ENCODE results near the gene ERF. TPM values are rescaled to one million over a fixed set of nuclear protein-coding genes. Genes with fewer than 3 reads are reported as not detected.

The ERF gene
- total and polyA plus RNA-seq, 2 of the 8 experiments (the other 6 are each of a cell fraction or from before 2014, with no cell fraction given) = 43.7 to 62.7 TPM

DNA sequence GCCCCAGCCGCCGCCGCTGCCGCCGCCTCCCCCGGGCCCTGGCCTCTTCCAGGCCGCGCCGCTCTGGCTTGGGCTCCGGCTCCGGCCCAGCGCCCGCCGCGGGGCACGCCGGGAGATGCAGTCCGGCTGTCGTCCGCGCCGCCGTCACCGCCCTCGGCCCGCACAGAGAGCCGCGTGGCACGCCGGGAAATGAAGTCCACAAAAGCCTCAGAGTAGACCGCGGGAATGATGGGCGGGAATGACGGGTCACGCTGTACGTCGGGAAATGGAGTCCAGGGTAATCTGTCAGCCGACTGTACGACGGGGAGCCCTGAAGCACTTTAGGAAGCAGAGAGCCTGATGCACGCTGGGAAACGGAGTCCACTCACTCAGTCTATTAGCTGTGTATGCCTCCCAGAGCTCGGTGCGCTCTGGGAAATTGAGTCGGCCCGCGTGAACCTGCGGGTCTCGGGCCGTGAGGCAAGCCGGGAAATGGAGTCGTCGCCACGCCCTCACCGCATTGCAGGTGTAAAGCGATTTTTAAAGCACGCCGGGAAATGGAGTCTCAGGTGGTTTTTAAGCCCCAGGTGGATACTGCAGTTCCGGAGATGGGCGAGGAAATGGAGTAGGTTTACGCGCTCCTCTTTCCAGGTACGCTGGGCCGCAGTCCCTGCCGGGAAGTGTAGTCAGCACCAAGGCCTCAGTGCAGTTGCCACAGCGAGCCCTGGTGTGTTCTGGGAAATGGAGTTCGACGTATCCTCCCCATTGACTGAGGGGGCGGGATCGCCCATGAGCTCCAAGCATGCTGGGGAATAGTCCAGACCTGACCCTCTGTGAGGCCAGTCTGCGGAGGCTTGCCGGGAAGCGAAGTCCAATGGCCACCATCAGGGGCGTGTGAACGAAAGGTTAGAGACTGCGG, 12.2 kb downstream of the ERF start, which contains the start of gene GSK3A:
TSS of gene GSK3A (minus strand) at position 91 of the 898 bp plus-strand sequence. CDS start 137 bp downstream, outside the sequence.
- Histone ChIP-seq H2BK12ac (ENCODE audit: low read depth, low read length) (0 out of 2 replicates have a peak within 1 kb of the TSS, but pooled peaks have one; percentile 65), H3K56ac (replicated peaks; ENCODE audit: insufficient read length, low read depth, low read length) (peak within 1 kb of the TSS; percentile 26), H3K14ac (ENCODE audit: insufficient read length) (no peak within 1 kb of the TSS), H4K91ac (replicated peaks; ENCODE audit: insufficient read length, low read length) (peak within 1 kb of the TSS; percentile 47), H2BK20ac (ENCODE audit: low read length) (no peak within 1 kb of the TSS), H3K4ac (replicated peaks; ENCODE audit: insufficient read length, low read depth, low read length) (no peak within 1 kb of the TSS), H4K8ac (ENCODE audit: extremely low read depth, insufficient read depth, low read length) (peak within 1 kb of the TSS; percentile 36), H2AFZ (ENCODE audit: low read length) (peak within 1 kb of the TSS; percentile 15; the same call in 1 of the 2 replicates), H2BK5ac (ENCODE audit: low read depth, low read length) (peak within 1 kb of the TSS; percentile 92), H3K9ac (replicated peaks in 1 of 4; ENCODE audit: extremely low read depth in 1 of 4, low read depth in 3 of 4, low read length in 3 of 4) (peak within 1 kb of the TSS; percentile 57 to 89 (median 72); a peak in 6 of 7 replicates), H3K79me1 (ENCODE audit: low read depth, low read length) (peaks cover 5% of the 10 kb centered on the region; the same call in 1 of the 2 replicates), H3K9me3 (ENCODE audit: insufficient read depth in 2 of 2, low read depth in 1 of 2, low read length in 1 of 2) (no peaks in the 10 kb centered on the region), H2BK120ac (replicated peaks; ENCODE audit: low read depth, low read length) (no peak within 1 kb of the TSS), H4K20me1 (replicated peaks in 1 of 2; ENCODE audit: control insufficient read depth in 1 of 2, insufficient read depth in 2 of 2, low read length in 2 of 2) (peaks cover 4 to 6% of the 10 kb centered on the region in 2 experiments), H2BK15ac (ENCODE audit: low read length) (0 out of 2 replicates have a peak within 1 kb of the TSS, but pooled peaks have one; percentile 81), H3K4me3 (ENCODE audit: extremely low read depth in 1 of 4, insufficient read depth in 2 of 4, low read depth in 3 of 4, low read length in 4 of 4) (peak within 1 kb of the TSS; percentile 81 to 90 (median 85)), H4K5ac (ENCODE audit: insufficient read length, low read depth, low read length) (peak within 1 kb of the TSS; percentile 32), H3K79me2 (ENCODE audit: control insufficient read depth in 1 of 2, insufficient read depth in 2 of 2, low read length in 2 of 2) (peaks cover 0 to 16% of the 10 kb centered on the region in 2 experiments; a peak in 2 of 4 replicates), H3K23me2 (ENCODE audit: low read depth, low read length) (peaks cover 7% of the 10 kb centered on the region), H3K4me2 (ENCODE audit: insufficient read depth in 1 of 2, low read depth in 2 of 2, low read length in 2 of 2) (peak within 1 kb of the TSS; percentile 66 to 77), H3K27ac (ENCODE audit: low read depth, low read length) (peak within 1 kb of the TSS; percentile 74), H3K36me3 (ENCODE audit: control insufficient read depth in 2 of 4, insufficient read depth in 4 of 4, low read length in 3 of 4) (peaks cover 0 to 8% (median 3%) of the 10 kb centered on the region in 4 experiments; a peak in 3 of 8 replicates), H3K4me1 (replicated peaks in 1 of 4; ENCODE audit: control insufficient read depth in 3 of 4, insufficient read depth in 4 of 4, low read length in 3 of 4) (peaks cover under 1 to 14% (median 4%) of the 10 kb centered on the region in 4 experiments; a peak in 6 of 7 replicates), H2AK5ac (ENCODE audit: low read depth, low read length) (no peak within 1 kb of the TSS), H3K27me3 (replicated peaks in 1 of 4; ENCODE audit: control insufficient read depth in 3 of 4, extremely low read depth in 1 of 4, insufficient read depth in 3 of 4, low read length in 3 of 4) (no peaks in the 10 kb centered on the region; a peak in 1 of 7 replicates), H3K18ac (ENCODE audit: extremely low read depth, low read length) (peak within 1 kb of the TSS; percentile 83; the same call in 1 of the 2 replicates), H3K23ac (ENCODE audit: insufficient read length) (no peak within 1 kb of the TSS)
- WGBS, 2 experiments (ENCODE audit: extremely low coverage in 1 of 2, insufficient coverage in 1 of 2, insufficient read length in 1 of 2, insufficient replicate concordance in 2 of 2, low coverage in 1 of 2, low lambda C conversion rate in 2 of 2, missing lambda C conversion rate in 1 of 2) = 1% methylated on average over 70 of the region's 76 CpGs; no CpG with 5 or more reads in 1 of the 2 experiments
- DNase-seq (ENCODE audit: low read depth in 1 of 2, low spot score in 2 of 2) (peak; percentile 94 to 98), FAIRE-seq (peak; percentile 96)
- POLR2A ChIA-PET (ENCODE audit: partially characterized antibody) = interaction anchor here (0.6 to 7.0 kb wide), 29 partner anchors 9 to 284 kb away, joined by 3 to 68 read pairs (median 4); partner anchors contain the start of genes DEDD2, ERF, PAFAH1B3 and RABAC1
- CTCF ChIA-PET (ENCODE audit: partially characterized antibody) = interaction anchor here (0.6 to 11.8 kb wide), 19 partner anchors 9 to 159 kb away, joined by 3 to 260 read pairs (median 4); partner anchors contain the start of genes POU2F2 and ZNF526
- TF ChIP-seq SP4 (IDR thresholded peaks at IDR 0.05; ENCODE audit: low read length) (peak; percentile 78), JUN (IDR thresholded peaks at IDR 0.05; ENCODE audit: low read depth, low read length) (no peak), NANOG (IDR thresholded peaks at IDR 0.05; ENCODE audit: insufficient read depth, low read depth, low read length, poor library complexity, severe bottlenecking) (peak; percentile 40), TBP (IDR thresholded peaks at IDR 0.05; ENCODE audit: low read depth, low read length) (peak; percentile 81; the same call in 1 of the 2 replicates), CREB1 (IDR thresholded peaks at IDR 0.05) (peak; percentile 89), EP300 (IDR thresholded peaks at IDR 0.05; ENCODE audit: borderline replicate concordance in 1 of 2, low read depth in 2 of 2, low read length in 2 of 2) (no peak), CBX5 (IDR thresholded peaks at IDR 0.05; ENCODE audit: low read depth, low read length) (no peak), KDM1A (IDR thresholded peaks at IDR 0.05; ENCODE audit: borderline replicate concordance, low read length) (no peak)
